Iris pigment epithelial cell (primary cell): ENCODE results near the gene MAPKAP1.
"Not testable (repeated sequence)": the region's sequence is repeated elsewhere in the genome, so short reads cannot be mapped to it uniquely, and the experiment has no call there.

Experiments used
- DNase-seq: peaks from one replicate; pipeline ENCODE4 v3.0.0-alpha.2; 2011; ENCODE audit warnings: low read depth

The MAPKAP1 gene

DNA sequence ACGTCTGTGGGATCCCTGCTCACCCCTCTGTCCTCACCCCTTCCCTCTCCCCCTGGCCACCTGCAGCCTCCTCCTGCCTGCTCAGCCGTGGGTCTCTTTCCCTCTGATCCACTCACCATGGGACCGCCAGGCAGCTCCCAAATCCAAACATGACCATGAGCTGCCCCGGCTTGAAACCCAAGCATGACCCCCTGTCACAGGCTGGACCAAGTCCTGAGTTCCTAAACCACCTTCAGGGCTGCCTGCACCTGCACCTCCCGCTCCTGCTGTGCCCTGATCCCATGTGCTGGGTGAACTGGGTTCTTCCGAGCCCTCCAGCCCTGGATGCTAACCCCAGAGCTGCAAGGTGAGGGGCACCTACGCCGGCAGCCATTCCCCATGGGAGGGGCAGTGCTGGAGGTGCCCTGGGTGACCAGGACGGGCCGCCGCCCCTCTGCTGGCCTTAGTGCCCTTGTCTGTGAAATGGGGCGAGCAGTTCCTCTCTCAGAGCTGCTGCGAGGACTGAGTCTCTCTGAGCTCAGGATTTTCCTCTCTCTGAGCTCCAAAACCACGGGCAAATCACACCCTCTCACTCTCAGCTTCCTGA lies 295.7 kb downstream of the MAPKAP1 start:
- DNase-seq, result no peak

DNA sequence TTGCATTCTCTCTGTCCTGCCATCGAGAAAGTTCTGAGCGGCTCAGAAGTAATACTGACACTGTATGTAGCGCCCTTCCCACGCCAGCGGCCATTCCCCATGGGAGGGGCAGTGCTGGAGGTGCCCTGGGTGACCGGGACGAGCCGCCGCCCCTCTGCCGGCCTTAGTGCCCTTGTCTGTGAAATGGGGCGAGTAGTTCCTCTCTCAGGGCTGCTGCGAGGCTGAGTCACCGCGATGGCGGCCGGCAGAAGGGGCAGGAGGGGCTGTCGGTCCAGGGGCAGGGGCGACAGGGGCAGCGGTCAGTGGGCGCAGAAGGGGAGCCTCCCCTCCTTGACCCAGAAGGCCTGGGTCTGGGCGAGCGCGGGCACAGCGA lies 296.5 kb downstream of the MAPKAP1 start:
- no peak for DNase-seq

DNA sequence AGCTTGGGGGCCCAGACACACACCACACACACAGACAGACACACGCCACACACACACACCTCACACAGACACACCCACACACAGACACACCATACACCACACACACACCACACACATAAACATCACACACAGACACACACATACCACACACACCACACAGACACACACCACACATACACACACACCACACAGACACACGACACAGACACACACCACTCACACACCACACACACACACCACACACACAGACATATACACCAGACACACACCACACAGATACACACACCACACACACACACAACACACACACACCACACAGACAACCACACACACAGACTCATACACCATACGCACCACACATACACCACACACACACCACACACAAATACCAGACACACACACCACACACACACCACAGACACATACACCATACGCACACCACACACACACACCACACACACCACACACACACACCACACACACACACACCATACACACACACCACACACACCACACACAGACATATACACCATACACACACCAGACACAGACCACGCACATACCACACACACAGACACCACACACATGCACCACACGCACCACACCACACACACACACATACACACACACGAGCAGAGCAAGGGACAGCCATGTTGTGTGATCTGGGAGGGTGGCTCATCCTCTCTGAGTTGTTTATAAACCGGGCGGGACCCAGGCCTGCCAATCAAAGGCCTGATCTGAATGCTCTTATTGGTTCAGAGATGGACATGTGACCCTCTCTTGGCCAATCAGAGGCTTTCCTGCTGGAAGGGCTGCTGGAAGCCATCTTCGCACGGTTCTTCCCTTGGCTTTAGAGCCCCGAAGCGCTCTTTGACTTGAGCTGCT lies 297.1 kb downstream of the MAPKAP1 start:
- peak; percentile 42 for DNase-seq

GRCh38 chr9:125409217-125409636 lies 297.8 kb downstream of the MAPKAP1 start:
- DNase-seq, result no peak

DNA sequence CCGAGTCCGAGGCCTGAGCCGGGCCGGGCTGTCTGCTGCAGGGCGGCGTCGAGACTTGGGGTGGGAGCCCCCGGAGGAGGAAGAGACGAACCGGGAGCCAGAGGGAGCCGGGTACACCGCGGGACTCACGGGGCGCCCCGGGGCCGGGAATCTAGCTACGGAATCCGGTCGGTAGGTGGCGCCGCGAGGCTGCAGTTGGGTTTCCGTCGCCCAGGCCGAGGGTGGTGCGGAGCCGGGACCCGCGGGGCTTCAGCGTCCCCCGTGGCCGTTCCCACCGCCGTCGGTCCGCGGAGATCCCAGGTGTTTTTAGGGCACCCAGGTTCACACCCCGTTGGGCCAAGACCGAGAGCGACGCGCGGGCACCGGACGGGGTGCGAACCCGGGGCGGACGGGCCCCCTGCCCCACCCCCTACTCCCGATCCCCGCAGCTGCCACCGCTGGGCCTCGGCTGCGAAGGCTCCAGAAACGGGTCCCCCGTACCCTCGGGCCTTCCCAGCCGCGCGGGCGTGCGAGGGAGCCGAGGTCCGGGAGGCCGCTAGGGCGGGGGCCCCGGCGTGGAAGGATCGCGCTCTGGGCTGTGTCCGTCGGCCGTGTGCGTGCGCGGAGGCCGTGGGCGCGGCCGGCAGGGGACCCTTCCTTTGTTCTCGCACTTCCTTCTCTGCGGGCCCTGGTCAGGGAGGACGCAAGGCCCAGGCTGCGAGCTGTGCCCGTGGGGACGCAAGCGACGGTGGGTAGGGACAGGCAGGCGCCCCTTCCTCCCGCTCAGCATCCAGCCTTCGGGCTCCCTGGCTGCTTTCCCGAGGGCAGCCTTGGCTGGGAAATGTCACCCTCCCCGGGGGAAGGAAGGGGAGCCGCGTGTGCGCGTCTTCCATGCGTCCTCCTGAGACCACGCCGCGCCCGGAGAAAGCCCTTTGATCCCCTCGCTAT lies 298.8 kb downstream of the MAPKAP1 start:
- DNase-seq, result peak; percentile 59

- no peak for DNase-seq
Observed at GRCh38 chr9:125407432-125407973, 299.5 kb downstream of the MAPKAP1 start.

DNA sequence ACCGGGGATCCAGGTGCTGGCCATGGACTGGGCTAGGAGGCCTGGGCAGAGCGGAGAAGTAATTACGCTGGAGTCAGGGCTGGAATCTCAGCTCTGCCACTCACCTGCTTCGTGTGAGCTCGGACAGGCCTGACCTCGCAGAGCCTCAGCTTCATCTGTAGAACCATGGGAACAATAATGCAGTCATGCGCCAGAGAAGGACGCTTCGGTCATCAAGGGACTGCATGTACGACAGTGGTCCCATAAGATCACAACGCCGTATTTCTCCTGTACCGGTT lies 300.3 kb downstream of the MAPKAP1 start:
- no peak for DNase-seq

- DNase-seq, result peak; percentile 24
Observed at GRCh38 chr9:125405938-125406809, 300.8 kb downstream of the MAPKAP1 start.

DNA sequence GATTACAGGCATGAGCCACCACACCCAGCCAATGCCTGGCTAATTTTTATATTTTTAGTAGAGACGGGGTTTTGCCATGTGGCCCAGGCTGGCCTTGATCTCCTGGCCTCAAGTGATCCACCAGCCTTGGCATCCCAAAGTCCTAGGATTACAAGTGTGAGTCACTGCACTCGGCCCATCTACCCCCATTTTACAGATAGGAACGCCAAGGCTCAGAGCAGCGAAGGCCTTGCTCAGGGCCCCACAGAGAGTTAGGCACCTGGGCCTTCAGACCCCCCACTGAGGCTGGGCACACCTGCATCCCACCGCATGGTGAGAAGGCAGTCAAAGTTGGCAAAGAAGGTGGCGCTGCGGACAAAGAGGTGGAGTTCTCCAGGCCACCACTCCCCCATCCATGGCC lies 302.3 kb downstream of the MAPKAP1 start:
- no peak for DNase-seq

- no peak for DNase-seq
Observed at GRCh38 chr9:125400725-125401716, 306.0 kb downstream of the MAPKAP1 start.

DNA sequence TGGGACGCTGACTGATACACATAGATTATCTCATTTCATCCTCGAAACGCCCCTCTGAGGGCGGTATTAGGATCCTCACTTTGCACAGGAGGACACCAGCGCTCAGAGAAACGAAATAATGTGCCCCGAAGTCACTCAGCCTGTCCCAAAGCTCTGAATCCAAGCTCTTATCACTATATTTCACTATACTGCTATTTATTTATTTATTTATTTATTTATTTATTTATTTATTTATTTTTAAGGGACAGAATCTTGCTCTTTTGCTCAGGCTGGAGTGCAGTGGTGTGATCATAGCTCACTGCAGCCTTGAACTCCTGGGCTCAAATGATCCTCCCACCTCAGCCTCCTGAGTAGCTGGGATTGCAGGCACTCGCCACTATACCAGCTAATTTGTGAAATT lies 306.8 kb downstream of the MAPKAP1 start:
- not testable (repeated sequence) for DNase-seq

GRCh38 chr9:125399666-125400065 lies 307.3 kb downstream of the MAPKAP1 start:
- DNase-seq, result no peak

- DNase-seq, result no peak
Observed at GRCh38 chr9:125399165-125399564, 307.8 kb downstream of the MAPKAP1 start.

DNA sequence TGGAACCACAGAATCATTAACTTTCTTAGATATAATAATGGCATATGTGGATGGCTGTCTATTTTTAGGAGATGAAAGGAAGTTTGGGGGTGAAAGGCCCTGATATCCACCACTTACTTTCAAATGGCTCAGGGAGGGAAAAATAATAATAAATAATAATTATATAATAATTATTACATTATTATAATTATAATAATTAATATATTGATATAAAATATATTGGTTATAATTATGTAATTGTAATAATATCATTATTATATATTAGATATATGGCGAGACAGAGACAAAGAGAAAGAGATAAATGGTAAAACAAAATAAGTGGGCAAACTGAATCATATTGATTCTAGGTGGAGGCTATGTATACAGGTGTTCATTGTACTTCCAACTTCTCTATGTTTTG lies 308.8 kb downstream of the MAPKAP1 start:
- no peak for DNase-seq

DNA sequence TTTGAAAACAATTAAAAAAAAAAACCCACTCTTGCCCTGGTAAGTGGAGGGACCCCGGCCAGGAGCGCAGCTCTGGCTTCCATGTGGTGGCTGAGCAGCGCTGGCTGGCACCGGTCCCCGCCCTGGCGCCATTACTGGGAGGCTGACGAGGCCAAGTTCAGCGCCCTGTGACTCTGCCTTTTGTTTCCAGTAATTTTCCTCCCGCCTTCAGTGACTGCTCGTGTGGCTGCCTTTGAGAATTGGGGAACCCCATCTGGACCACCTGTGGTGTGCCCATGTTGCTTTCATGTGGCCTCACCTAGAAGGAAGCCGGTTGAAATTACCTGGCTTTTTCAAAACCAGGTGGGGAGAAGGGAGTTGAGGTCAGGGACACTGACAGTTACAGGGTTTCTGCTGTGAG lies 309.3 kb downstream of the MAPKAP1 start:
- DNase-seq, result no peak

- no peak for DNase-seq
Observed at GRCh38 chr9:125396799-125397198, 310.2 kb downstream of the MAPKAP1 start.

- peak; percentile 57 for DNase-seq
Observed at GRCh38 chr9:125393426-125393825, 313.6 kb downstream of the MAPKAP1 start.

DNA sequence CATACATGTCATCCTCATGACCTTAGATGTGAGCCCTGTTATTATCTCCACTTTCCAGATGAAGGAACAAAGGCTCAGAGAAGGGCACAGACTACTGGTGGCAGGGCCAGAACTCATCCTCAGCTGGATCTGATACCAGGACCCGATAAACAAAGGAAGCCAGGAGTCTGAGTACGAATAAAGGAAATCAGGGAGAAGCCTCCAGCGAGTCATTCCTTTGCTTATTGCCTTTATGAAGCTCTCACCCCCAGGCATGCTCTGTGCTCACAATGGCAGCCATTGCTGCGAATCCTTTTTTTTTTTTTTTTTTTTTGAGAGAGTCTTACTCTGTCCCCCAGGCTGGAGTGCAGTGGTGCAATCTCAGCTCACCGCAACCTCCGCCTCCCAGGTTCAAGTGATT lies 315.3 kb downstream of the MAPKAP1 start:
- DNase-seq, result no peak

GRCh38 chr9:125388978-125389377 lies 318.0 kb downstream of the MAPKAP1 start:
- DNase-seq, result no peak

- no peak for DNase-seq
Observed at GRCh38 chr9:125387861-125388524, 319.0 kb downstream of the MAPKAP1 start.
